HG02571 (cell line): ENCODE data around the gene MRPL43.

Source experiments
- ATAC-seq: cut with Tn5 transposase; IDR thresholded peaks from one replicate; pipeline ENCODE4 v1.9.1; 2021; ENCODE audit warnings: mild to moderate bottlenecking, moderate library complexity; ENCODE audit not compliant: unreplicated experiment

MRPL43 gene

GRCh38 chr10:100969187-100970075 is 17.9 kb downstream of the MRPL43 start, which contains the start of gene SEMA4G:
SEMA4G (plus strand) TSS chr10:100969504; CDS start chr10:100972913, 3,409 bp downstream.
- ATAC-seq, result no peak

GRCh38 chr10:100968863-100969186 is 18.5 kb downstream of the MRPL43 start:
- ATAC-seq, result no peak

GRCh38 chr10:100968062-100968736 is 19.1 kb downstream of the MRPL43 start:
- no peak for ATAC-seq

- ATAC-seq, result no peak
Measured at GRCh38 chr10:100967332-100967731, 20.0 kb downstream of the MRPL43 start.

- ATAC-seq, result no peak
Measured at GRCh38 chr10:100966887-100967286, 20.4 kb downstream of the MRPL43 start.

DNA sequence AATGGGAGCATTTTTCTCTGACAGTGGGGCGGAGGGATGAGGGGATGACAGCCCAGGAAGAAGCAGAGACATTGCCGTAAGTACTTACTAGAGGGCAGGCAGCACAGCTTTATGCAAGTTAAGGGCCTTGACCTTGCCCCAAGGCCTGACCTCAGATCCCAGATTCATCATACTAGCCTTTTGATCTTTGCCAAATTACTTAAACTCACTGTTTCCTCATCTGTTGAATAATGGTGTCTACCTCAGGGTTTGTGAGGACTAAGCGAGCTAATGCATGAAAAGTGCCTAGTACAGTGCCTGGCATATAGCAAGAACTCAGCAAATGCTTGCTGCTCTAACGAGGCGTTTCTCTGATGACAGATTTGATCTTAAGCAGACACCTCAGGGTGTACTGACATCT is 21.5 kb downstream of the MRPL43 start:
- ATAC-seq, result no peak

GRCh38 chr10:100963826-100964225 is 23.5 kb downstream of the MRPL43 start:
- no peak for ATAC-seq

DNA sequence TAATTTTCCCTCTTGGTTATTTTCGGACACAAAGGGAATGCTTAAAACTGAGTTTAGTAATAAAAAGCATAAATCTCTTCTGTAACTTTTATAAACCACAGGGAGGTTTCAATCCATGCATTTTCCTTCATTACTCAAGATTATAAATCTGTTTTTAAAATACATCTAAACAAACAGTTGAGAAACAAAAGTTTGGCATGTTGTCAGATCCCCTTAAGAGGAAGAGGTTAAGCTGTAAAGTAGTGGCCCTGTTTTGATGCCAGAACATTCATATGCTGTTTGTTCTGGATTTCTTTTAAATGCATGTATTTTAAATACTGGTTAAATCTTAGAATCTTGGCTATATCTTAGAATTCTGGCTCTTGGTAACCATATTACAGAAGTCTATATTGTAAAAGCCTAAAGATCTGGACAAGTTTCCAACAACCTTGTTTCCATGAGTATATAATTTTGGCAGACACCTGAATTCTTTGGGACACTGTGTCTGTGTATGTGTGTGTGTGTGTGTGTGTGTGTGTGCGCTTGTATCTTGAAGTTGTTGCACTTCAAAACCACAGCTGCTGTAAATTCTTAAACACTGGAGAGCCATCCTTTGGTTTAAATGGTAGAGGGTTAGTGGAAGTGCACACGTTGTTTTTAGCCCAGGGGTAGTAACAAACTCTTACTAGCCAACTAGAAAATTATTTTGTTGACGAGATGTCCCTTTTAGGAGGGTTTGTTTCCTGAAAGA is 24.8 kb downstream of the MRPL43 start:
- no peak for ATAC-seq

GRCh38 chr10:100960251-100960650 is 27.0 kb downstream of the MRPL43 start:
- no peak for ATAC-seq

DNA sequence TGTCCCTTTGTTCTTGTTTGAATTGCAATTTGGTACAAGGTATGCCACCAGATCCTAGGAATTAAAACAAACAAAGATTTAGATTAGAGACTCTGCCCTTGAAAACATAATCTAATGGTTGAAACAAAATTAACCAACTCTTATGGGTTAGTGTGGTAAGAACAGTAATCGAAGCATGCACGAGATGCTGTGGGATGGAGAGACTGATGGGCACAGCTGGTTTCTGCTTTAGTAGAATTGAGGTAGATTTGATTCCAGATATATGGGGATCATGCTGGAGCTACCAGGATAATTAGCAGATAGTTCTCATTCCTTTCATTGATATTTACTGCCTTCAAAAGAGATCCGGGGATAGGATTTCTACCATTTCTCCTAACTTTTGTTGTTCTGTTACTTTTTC is 38.4 kb downstream of the MRPL43 start:
- ATAC-seq, result no peak

DNA sequence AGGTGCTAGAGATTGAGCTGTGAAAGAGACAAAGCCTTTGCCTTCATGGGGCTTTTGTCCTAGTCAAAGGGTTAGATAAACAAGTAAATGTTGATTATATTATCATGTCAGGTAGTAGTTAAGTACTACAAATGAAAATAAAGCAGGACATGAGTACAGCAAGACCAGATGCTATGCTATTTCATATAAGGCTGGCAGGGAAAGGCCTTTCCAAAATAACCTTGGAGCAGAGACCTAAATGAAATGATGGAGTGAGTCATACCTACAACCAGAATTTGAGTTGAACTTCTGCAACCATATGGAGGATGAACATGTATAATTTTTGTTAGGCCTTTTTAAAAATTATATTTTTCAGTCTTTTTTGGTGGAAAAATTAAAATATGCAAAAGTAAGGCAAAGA is 41.5 kb downstream of the MRPL43 start:
- ATAC-seq, result no peak

DNA sequence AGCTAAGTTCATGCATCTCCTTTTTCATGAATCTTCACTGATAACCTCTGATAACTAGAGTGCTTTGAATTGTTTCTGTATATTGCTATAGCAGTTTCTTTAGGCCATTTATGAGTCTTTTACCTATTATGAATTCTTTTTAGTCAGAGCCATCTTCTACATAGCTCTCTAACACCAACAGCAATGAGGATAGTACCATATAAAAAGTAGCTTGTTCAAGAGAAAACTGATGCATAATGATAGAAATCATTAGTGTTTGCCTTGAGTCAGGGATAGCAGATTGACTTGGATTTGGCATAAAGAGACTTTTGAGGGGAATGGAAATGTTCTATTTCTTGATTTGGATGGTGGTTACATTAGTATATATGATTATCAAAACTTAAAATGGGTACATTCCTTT is 43.8 kb downstream of the MRPL43 start:
- no peak for ATAC-seq

DNA sequence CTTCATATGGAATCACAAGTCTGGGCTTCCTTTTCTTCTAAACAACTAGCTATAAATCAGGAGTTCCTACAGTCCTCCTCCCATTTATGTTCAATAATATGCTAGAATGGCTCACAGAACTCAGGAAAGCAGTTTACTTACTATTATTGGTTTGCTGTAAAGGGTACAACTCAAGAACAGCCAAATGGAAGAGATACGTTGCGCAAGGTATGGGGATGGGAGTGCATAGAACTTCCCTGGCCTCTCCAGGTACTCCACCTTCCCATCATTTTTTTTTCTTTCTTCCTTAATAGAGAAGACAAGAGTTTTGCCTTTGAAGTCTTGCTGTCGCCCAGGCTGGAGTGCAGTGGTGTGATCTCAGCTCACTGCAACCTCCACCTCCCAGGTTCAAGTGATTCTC is 45.1 kb downstream of the MRPL43 start:
- no peak for ATAC-seq

DNA sequence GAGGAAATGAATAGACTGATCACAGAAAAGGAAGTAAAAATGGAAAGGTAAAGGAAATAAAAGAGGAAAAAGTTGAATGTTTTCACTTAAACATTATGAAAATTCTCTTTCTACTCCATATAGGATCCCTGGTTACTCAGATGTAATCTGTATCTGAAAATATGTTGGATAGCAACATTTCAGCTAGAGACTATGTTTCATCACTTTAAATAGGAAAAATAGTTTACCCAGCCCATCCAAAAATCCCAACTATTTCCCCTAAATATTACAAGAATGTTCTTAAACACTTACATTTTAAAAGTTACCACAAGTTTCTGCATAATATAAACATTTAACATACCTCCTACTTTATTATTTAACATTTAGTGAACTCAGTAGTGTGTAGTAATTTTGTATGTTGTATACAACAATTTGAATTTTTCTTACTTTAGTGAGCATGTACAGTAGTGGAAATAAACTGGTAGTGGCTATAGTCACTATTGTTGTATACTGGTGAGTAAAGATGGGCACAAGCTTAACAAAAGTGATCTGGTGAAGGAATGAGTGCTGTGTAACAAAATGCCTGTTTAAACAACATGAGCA is 47.4 kb downstream of the MRPL43 start:
- ATAC-seq, result no peak
